Activated CD8-positive, alpha-beta memory T cell treated with anti-CD3 and anti-CD28 coated beads, Interleukin-2, amount 50 U/mL, for 4 hours (primary cell): ENCODE measurements around the gene DMRTC2.
"Not testable (repeated sequence)": the region's sequence is repeated elsewhere in the genome, so short reads cannot be mapped to it uniquely, and the experiment has no call there.

ENCODE experiments used
- DNase-seq: peaks from one replicate; pipeline ENCODE4 v3.0.0-alpha.2; 2020

The DMRTC2 gene

GRCh38 chr19:41872775-41873647 lies 28.2 kb downstream of the DMRTC2 start:
- DNase-seq, result peak; percentile 70

GRCh38 chr19:41875973-41876372 lies 31.1 kb downstream of the DMRTC2 start:
- DNase-seq, result not testable (repeated sequence)

- DNase-seq, result no peak
Observed at GRCh38 chr19:41876847-41877832, 32.3 kb downstream of the DMRTC2 start, which contains the start of gene CD79A. CD79A (plus strand) TSS chr19:41877279; CDS start chr19:41877305, 26 bp downstream.

GRCh38 chr19:41877916-41878905 lies 33.4 kb downstream of the DMRTC2 start:
- no peak for DNase-seq

GRCh38 chr19:41879080-41879479 lies 34.2 kb downstream of the DMRTC2 start:
- no peak for DNase-seq

GRCh38 chr19:41879670-41880328 lies 35.0 kb downstream of the DMRTC2 start:
- DNase-seq, result no peak

GRCh38 chr19:41880329-41880708 lies 35.5 kb downstream of the DMRTC2 start:
- DNase-seq, result no peak

GRCh38 chr19:41882568-41883462 lies 38.0 kb downstream of the DMRTC2 start, which contains the start of gene ARHGEF1:
ARHGEF1 (plus strand) TSS chr19:41883184; CDS start chr19:41888083, 4,899 bp downstream.
- DNase-seq, result peak; percentile 60

GRCh38 chr19:41883463-41883820 lies 38.6 kb downstream of the DMRTC2 start:
- no peak for DNase-seq

- DNase-seq, result peak; percentile 89
Observed at GRCh38 chr19:41883821-41884733, 39.2 kb downstream of the DMRTC2 start.

- peak; percentile 64 for DNase-seq
Observed at GRCh38 chr19:41886761-41887710, 42.2 kb downstream of the DMRTC2 start.

- DNase-seq, result peak; percentile 91
Observed at GRCh38 chr19:41887711-41888382, 43.0 kb downstream of the DMRTC2 start.

GRCh38 chr19:41888926-41889325 lies 44.1 kb downstream of the DMRTC2 start:
- DNase-seq, result no peak

- no peak for DNase-seq
Observed at GRCh38 chr19:41889896-41890295, 45.1 kb downstream of the DMRTC2 start.

GRCh38 chr19:41890936-41891335 lies 46.1 kb downstream of the DMRTC2 start:
- no peak for DNase-seq

- DNase-seq, result no peak
Observed at GRCh38 chr19:41892173-41892902, 47.5 kb downstream of the DMRTC2 start.

GRCh38 chr19:41893899-41894298 lies 49.1 kb downstream of the DMRTC2 start:
- DNase-seq, result no peak
